HepG2 (cell line): Measurements from ENCODE around the gene DUSP15. TPM values are rescaled to one million over a fixed set of nuclear protein-coding genes. Genes with fewer than 3 reads are reported as not detected.

Experiments used
- CBX1 ChIP-seq: IDR thresholded peaks from one replicate; pipeline ENCODE4 v1.6.1; 2016; ENCODE audit warnings: antibody characterized with exemption, low read depth
- FOXK2 ChIP-seq: fragments of 450-650 bp; IDR thresholded peaks from 2 replicates; pipeline ENCODE4 v1.6.1; 2016
- HES4 ChIP-seq: sonication (generic); formaldehyde crosslinking; IDR thresholded peaks from 2 replicates; pipeline ENCODE4 v1.9.0; 2021; ENCODE audit warnings: mild to moderate bottlenecking, missing genetic modification reagents, borderline replicate concordance
- HNF4A ChIP-seq: sonication (generic); formaldehyde crosslinking; IDR thresholded peaks from 2 replicates; pipeline ENCODE4 v1.4.0; 2020; ENCODE audit warnings: missing genetic modification reagents
- HNRNPL ChIP-seq: fragments of 200-400 bp; formaldehyde crosslinking; IDR thresholded peaks from 2 replicates; pipeline ENCODE4 v1.6.1; 2017; ENCODE audit warnings: mild to moderate bottlenecking, low read depth, low read length
- HOXA5 ChIP-seq: sonication (generic); formaldehyde crosslinking; IDR thresholded peaks from 2 replicates; pipeline ENCODE4 v1.4.0; 2020; ENCODE audit warnings: missing genetic modification reagents
- KDM6A ChIP-seq: IDR thresholded peaks from 2 replicates; pipeline ENCODE4 v1.6.1; 2016; ENCODE audit warnings: low read depth
- MAZ ChIP-seq, 2 experiments: sonication (generic) in 1 of 2; formaldehyde crosslinking in 1 of 2; IDR thresholded peaks; 2 replicates each; pipeline versions ENCODE4 v1.5.0 to v1.6.1; 2012 to 2020; ENCODE audit warnings: low read depth in 2 of 2, mild to moderate bottlenecking in 2 of 2, borderline replicate concordance in 1 of 2, improper control_type of control experiment in 1 of 2, low read length in 1 of 2, missing genetic modification reagents in 1 of 2, moderate library complexity in 1 of 2
- RBFOX2 ChIP-seq: fragments of 200-400 bp; formaldehyde crosslinking; IDR thresholded peaks from 2 replicates; pipeline ENCODE4 v1.6.1; 2017; ENCODE audit warnings: low read depth, mild to moderate bottlenecking, low read length
- ZBTB25 ChIP-seq: IDR thresholded peaks from 2 replicates; pipeline ENCODE4 v1.6.1; 2018; ENCODE audit warnings: missing genetic modification reagents
- ZBTB34 ChIP-seq: sonication (generic); formaldehyde crosslinking; IDR thresholded peaks from 2 replicates; pipeline ENCODE4 v1.8.0; 2022; ENCODE audit warnings: mild to moderate bottlenecking, missing genetic modification reagents
- ZNF101 ChIP-seq: sonication (generic); formaldehyde crosslinking; IDR thresholded peaks from 2 replicates; pipeline ENCODE4 v1.4.0; 2020; ENCODE audit warnings: mild to moderate bottlenecking, low read depth, missing genetic modification reagents, borderline replicate concordance
- ZNF282 ChIP-seq: fragments of 450-650 bp; IDR thresholded peaks from 2 replicates; pipeline ENCODE4 v1.6.1; 2018; ENCODE audit not compliant: partially characterized antibody
- ZNF567 ChIP-seq: sonication (generic); formaldehyde crosslinking; IDR thresholded peaks from 2 replicates; pipeline ENCODE4 v1.8.1; 2023; ENCODE audit warnings: mild to moderate bottlenecking, missing genetic modification reagents, borderline replicate concordance
- ZNF569 ChIP-seq: sonication (generic); formaldehyde crosslinking; IDR thresholded peaks from 2 replicates; pipeline ENCODE4 v1.5.0; 2020; ENCODE audit warnings: mild to moderate bottlenecking, missing genetic modification reagents, moderate library complexity, borderline replicate concordance
- ZNF691 ChIP-seq: sonication (generic); formaldehyde crosslinking; IDR thresholded peaks from 2 replicates; pipeline ENCODE4 v1.4.0; 2020; ENCODE audit warnings: missing genetic modification reagents, low read depth, mild to moderate bottlenecking, borderline replicate concordance
- ZNF780A ChIP-seq: sonication (generic); formaldehyde crosslinking; IDR thresholded peaks from 2 replicates; pipeline ENCODE4 v1.8.0; 2022; ENCODE audit warnings: mild to moderate bottlenecking, missing genetic modification reagents, moderate library complexity
- ZNF850 ChIP-seq: sonication (generic); formaldehyde crosslinking; conservative IDR thresholded peaks from 2 replicates; pipeline ENCODE4 v1.9.0; 2021; ENCODE audit warnings: mild to moderate bottlenecking, missing genetic modification reagents
- ZNF891 ChIP-seq: sonication (generic); formaldehyde crosslinking; IDR thresholded peaks from 2 replicates; pipeline ENCODE4 v1.5.0; 2020; ENCODE audit warnings: mild to moderate bottlenecking, missing genetic modification reagents
- ZSCAN22 ChIP-seq: sonication (generic); formaldehyde crosslinking; IDR thresholded peaks from 2 replicates; pipeline ENCODE4 v1.4.0; 2020; ENCODE audit warnings: mild to moderate bottlenecking, missing genetic modification reagents
- polyA plus RNA-seq, 8 experiments: library from polyadenylated mRNA; depleted of rRNA in 3 of 8; stranded (reverse) in 7 of 8; unstranded in 1 of 8; fragments of >200 nt; fragmentation: Illumina TruSeq in 4 of 8; extraction: Trizol in 4 of 8; gene quantifications; 2 replicates each; pipeline versions ENCODE4 v1.2.1 to v1.2.3, GENCODE V29; 2011 to 2016; ENCODE audit warnings: low read depth in 4 of 8, missing spikeins in 1 of 8, mixed read lengths in 1 of 8; ENCODE audit not compliant: insufficient read depth in 1 of 8
- total RNA-seq, 5 experiments: library from RNA; depleted of rRNA; stranded (reverse); fragments of >200 nt; fragmentation: Illumina TruSeq; extraction: Trizol; gene quantifications; 2 replicates each; pipeline ENCODE4 v1.2.3, GENCODE V29; 2016; ENCODE audit warnings: low read depth in 1 of 5
- TF ChIP-seq, protein P1 (sequence below): sonication (generic); formaldehyde crosslinking; IDR thresholded peaks from 2 replicates; pipeline ENCODE4 v1.4.0; 2020; ENCODE audit warnings: mild to moderate bottlenecking, missing genetic modification reagents
- TF ChIP-seq, protein P2 (sequence below): sonication (generic); formaldehyde crosslinking; IDR thresholded peaks from 2 replicates; pipeline ENCODE4 v1.4.0; 2020; ENCODE audit warnings: mild to moderate bottlenecking, missing genetic modification reagents

The DUSP15 gene
- total and polyA plus RNA-seq, 2 of the 13 experiments (the other 11 are each of a cell fraction or from before 2014, with no cell fraction given): 0.17 to 0.93 TPM

DNA sequence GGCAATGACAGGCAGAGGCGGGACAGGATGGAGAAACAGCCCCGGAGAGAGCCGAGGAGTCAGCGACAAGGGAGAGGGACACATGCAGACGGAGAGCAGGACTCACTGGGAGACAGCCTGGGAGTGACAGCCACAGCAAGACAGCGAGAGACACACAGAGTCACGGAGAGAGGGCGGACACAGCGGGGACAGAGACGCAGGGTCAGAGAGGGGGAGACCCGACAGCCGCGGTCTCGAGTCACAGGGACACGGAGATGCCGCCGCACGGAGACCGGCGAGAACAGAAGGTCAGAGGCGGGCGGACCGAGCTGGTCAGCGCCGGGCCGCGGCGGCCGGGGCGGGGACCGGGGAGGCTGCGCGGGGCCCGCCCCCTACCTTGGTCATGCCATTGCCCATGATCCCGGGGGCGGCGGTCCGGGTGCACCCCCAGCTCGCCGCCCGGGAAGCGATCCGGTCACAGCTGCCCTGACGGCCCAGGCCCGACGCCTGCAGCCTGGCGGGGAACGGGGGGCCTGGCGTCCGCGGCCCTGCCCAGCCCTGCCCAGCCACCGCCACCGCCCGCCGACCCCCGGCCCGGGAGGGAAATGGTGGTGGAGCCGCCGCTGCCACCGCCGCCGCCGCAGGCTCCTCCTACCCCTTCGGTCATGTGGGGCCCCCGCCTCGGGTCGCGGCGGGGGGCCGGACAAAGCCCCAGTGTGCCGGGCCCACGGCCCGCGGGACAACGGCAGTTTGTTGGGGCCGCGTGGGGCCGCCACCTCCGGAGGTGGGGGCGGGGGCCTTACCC is at the start of gene DUSP15, which contains the start of gene TTLL9 (continued):
- TF ChIP-seq ZBTB34: no peak
- no peak for TF ChIP-seq MAZ (IDR thresholded peaks at IDR 0.05; ENCODE audit: borderline replicate concordance, low read depth, low read length)
- peak; percentile 76 for TF ChIP-seq MAZ (CRISPR knock-in tag; IDR thresholded peaks at IDR 0.05; ENCODE audit: low read depth)
- no peak for TF ChIP-seq KDM6A (CRISPR knock-in tag)
- TF ChIP-seq ZNF891: no peak
- 0 out of 2 replicates have a peak, but pooled peaks have one; percentile 32 for TF ChIP-seq RBFOX2
- no peak for TF ChIP-seq FOXK2
- 0 out of 2 replicates have a peak, but pooled peaks have one; percentile 69 for TF ChIP-seq ZNF101 (CRISPR knock-in tag)
- TF ChIP-seq ZNF282: no peak
- peak; percentile 74 for TF ChIP-seq HES4 (CRISPR knock-in tag)
- no peak for TF ChIP-seq ZNF850 (CRISPR knock-in tag)
- TF ChIP-seq ZNF780A (CRISPR knock-in tag): no peak
- TF ChIP-seq, protein P1, sequence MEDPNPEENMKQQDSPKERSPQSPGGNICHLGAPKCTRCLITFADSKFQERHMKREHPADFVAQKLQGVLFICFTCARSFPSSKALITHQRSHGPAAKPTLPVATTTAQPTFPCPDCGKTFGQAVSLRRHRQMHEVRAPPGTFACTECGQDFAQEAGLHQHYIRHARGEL (CRISPR knock-in tag): no peak
- no peak for TF ChIP-seq ZSCAN22 (CRISPR knock-in tag)
- TF ChIP-seq ZNF569 (CRISPR knock-in tag): no peak
- peak; percentile 37 for TF ChIP-seq CBX1
- TF ChIP-seq HOXA5 (CRISPR knock-in tag): peak; percentile 17; the same call in 1 of the 2 replicates
- no peak for TF ChIP-seq ZNF567 (CRISPR knock-in tag)
- TF ChIP-seq HNRNPL: no peak
- no peak for TF ChIP-seq ZNF691 (CRISPR knock-in tag)
- TF ChIP-seq, protein P2, sequence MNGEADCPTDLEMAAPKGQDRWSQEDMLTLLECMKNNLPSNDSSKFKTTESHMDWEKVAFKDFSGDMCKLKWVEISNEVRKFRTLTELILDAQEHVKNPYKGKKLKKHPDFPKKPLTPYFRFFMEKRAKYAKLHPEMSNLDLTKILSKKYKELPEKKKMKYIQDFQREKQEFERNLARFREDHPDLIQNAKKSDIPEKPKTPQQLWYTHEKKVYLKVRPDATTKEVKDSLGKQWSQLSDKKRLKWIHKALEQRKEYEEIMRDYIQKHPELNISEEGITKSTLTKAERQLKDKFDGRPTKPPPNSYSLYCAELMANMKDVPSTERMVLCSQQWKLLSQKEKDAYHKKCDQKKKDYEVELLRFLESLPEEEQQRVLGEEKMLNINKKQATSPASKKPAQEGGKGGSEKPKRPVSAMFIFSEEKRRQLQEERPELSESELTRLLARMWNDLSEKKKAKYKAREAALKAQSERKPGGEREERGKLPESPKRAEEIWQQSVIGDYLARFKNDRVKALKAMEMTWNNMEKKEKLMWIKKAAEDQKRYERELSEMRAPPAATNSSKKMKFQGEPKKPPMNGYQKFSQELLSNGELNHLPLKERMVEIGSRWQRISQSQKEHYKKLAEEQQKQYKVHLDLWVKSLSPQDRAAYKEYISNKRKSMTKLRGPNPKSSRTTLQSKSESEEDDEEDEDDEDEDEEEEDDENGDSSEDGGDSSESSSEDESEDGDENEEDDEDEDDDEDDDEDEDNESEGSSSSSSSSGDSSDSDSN (CRISPR knock-in tag): peak; percentile 54
- 0 out of 2 replicates have a peak, but pooled peaks have one; percentile 18 for TF ChIP-seq ZBTB25 (CRISPR knock-in tag)
- 0 out of 2 replicates have a peak, but pooled peaks have one; percentile 5 for TF ChIP-seq HNF4A (CRISPR knock-in tag)
